ENCODE measurements around the gene FBLIM1. TPM values are rescaled to one million over a fixed set of nuclear protein-coding genes. Genes with fewer than 3 reads are reported as not detected.
"Not testable (repeated sequence)": the region's sequence is repeated elsewhere in the genome, so short reads cannot be mapped to it uniquely, and the experiment has no call there.

Gene FBLIM1
- total RNA-seq, 4 donors from 2014 or later: 140 to 411 (median 311) TPM

DNA sequence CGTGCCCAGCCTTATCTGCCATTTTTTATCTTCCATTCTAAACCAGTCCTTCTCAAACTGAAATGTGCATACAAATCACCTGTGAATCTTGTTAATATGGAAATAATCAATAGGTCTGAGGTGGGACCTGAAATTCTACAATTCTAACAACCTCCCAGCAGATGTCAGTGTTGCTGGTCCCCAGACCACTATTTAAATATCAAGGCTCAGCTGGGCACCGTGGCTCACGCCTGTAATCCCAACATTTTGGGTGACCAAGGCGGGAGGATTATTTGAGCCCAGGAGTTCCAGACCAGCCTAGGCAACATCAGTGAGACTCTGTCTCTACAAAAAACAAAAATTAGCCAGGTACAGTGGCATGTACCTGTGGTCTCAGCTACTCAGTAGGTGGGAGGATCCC lies 44.8 kb downstream of the FBLIM1 start:
- intact Hi-C loops (cut with DNase I; ENCODE audit: low total_unique reads): no loop called here
- TF ChIP-seq EP300 (IDR thresholded peaks at IDR 0.05; ENCODE audit: low read depth) (no peak), CTCF (IDR thresholded peaks at IDR 0.05) (peak; percentile 11 to 26 (median 23))
- Histone ChIP-seq H3K4me3 (no peak overlapping the region), H3K9me3 (no peaks in the 10 kb centered on the region), H3K27me3 (no peaks in the 10 kb centered on the region), H3K36me3 (no peaks in the 10 kb centered on the region), H3K4me1 (peaks cover 12 to 25% (median 22%) of the 10 kb centered on the region in 4 donors), H3K27ac (no peak overlapping the region)
- WGBS, 2 donors (ENCODE audit: low coverage in 1 of 2): 33 to 55% methylated on average over 1 to 4 of the region's 4 CpGs
- DNase-seq: no peak
- in situ Hi-C loops (cut with MboI; ENCODE audit: low pct_ligation_motif_present in 1 of 4, low pct_unique_long_range_greater_than_20kb in 1 of 4, low sequenced_read_pairs in 3 of 4): loop anchor here (10.0 to 25.0 kb wide), 3 partner anchors 109 to 184 kb away; partner anchors contain the start of gene ZBTB17 (in 2 of the 4)

- in situ Hi-C loops (cut with MboI; ENCODE audit: low pct_ligation_motif_present in 1 of 4, low pct_unique_long_range_greater_than_20kb in 1 of 4, low sequenced_read_pairs in 3 of 4): loop anchor here (10.0 to 25.0 kb wide), 3 partner anchors 108 to 183 kb away; partner anchors contain the start of gene ZBTB17 (in 2 of the 4)
- intact Hi-C loops (cut with DNase I; ENCODE audit: low total_unique reads): no loop called here
These were observed 45.5 kb downstream of the FBLIM1 start for GRCh38 chr1:15804060-15804459.

GRCh38 chr1:15807121-15807520 lies 48.5 kb downstream of the FBLIM1 start:
- no peak for DNase-seq
- intact Hi-C loops (cut with DNase I; ENCODE audit: low total_unique reads) (no loop called here), in situ Hi-C loops (cut with MboI; ENCODE audit: low pct_ligation_motif_present in 1 of 4, low pct_unique_long_range_greater_than_20kb in 1 of 4, low sequenced_read_pairs in 3 of 4) (loop anchor here (10.0 to 25.0 kb wide), 3 partner anchors 105 to 180 kb away; partner anchors contain the start of gene ZBTB17 (in 2 of the 4))
- Histone ChIP-seq H3K27me3 (no peaks in the 10 kb centered on the region), H3K9me3 (no peaks in the 10 kb centered on the region), H3K27ac (no peak overlapping the region), H3K36me3 (no peaks in the 10 kb centered on the region), H3K4me3 (no peak overlapping the region), H3K4me1 (no peaks in the 10 kb centered on the region)
- TF ChIP-seq EP300 (IDR thresholded peaks at IDR 0.05; ENCODE audit: low read depth) (no peak), POLR2AphosphoS5 (IDR thresholded peaks at IDR 0.05) (no peak), CTCF (IDR thresholded peaks at IDR 0.05) (no peak), POLR2A (IDR thresholded peaks at IDR 0.05) (no peak)
- WGBS, 2 donors (ENCODE audit: low coverage in 1 of 2): 87 to 89% methylated on average over 7 to 10 of the region's 10 CpGs

More at GRCh38 chr1:15804060-15804459, 45.5 kb downstream of the FBLIM1 start:
- TF ChIP-seq CTCF (IDR thresholded peaks at IDR 0.05) (no peak), POLR2A (IDR thresholded peaks at IDR 0.05) (no peak), EP300 (IDR thresholded peaks at IDR 0.05; ENCODE audit: low read depth) (no peak)
- DNase-seq: no peak
- Histone ChIP-seq H3K27me3 (no peaks in the 10 kb centered on the region), H3K4me1 (peaks cover 11 to 21% (median 20%) of the 10 kb centered on the region in 4 donors), H3K27ac (no peak overlapping the region), H3K36me3 (no peaks in the 10 kb centered on the region), H3K4me3 (no peak overlapping the region), H3K9me3 (no peaks in the 10 kb centered on the region)
- 86% methylated on average over 2 to 8 of the region's 8 CpGs for WGBS, 2 donors (ENCODE audit: low coverage in 1 of 2)

- intact Hi-C loops (cut with DNase I; ENCODE audit: low total_unique reads): not testable (repeated sequence)
These were observed 49.0 kb downstream of the FBLIM1 start, which contains the start of gene UQCRHL for GRCh38 chr1:15807549-15807948. TSS of gene UQCRHL (minus strand) at chr1:15807649. CDS start at chr1:15807649, 0 bp downstream.

DNA sequence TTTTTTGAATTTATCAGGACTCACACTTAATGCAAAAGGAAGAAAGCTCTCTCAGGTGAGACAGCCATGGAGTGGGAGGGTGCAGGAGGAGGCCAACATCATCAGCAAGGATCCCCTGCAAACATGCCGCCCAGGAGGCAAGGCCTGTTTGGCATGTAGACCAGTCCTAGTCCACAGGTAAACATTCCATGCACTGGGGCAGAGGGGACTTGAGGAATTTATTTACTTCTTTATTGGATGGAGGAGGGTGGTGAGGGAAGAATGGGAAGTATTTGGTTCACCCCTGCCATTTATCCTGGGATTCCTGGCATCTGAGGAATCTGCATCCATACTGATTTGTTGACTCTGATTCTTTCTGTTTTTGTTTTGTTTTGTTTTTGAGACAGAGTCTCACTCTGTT lies 50.4 kb downstream of the FBLIM1 start:
- Histone ChIP-seq H3K36me3 (no peaks in the 10 kb centered on the region), H3K27me3 (no peaks in the 10 kb centered on the region), H3K4me3 (no peak overlapping the region), H3K27ac (no peak overlapping the region), H3K9me3 (no peaks in the 10 kb centered on the region), H3K4me1 (no peaks in the 10 kb centered on the region)
- in situ Hi-C loops (cut with MboI; ENCODE audit: low pct_ligation_motif_present in 1 of 4, low pct_unique_long_range_greater_than_20kb in 1 of 4, low sequenced_read_pairs in 3 of 4): loop anchor here (10.0 to 25.0 kb wide), 3 partner anchors 103 to 178 kb away; partner anchors contain the start of gene ZBTB17 (in 2 of the 4)
- intact Hi-C loops (cut with DNase I; ENCODE audit: low total_unique reads): no loop called here
- TF ChIP-seq POLR2A (IDR thresholded peaks at IDR 0.05) (no peak), POLR2AphosphoS5 (IDR thresholded peaks at IDR 0.05) (no peak)
- DNase-seq: no peak
- 78% methylated on average over 1 of the region's 1 CpG; no CpG with 5 or more reads in 1 of the 2 donors for WGBS, 2 donors (ENCODE audit: low coverage in 1 of 2)

More at GRCh38 chr1:15807549-15807948, 49.0 kb downstream of the FBLIM1 start, which contains the start of gene UQCRHL:
- H3K4me3 ChIP-seq, H3K4me1 ChIP-seq, H3K27ac ChIP-seq, H3K9me3 ChIP-seq, H3K27me3 ChIP-seq, DNase-seq, H3K36me3 ChIP-seq: not testable (repeated sequence)
- 76 to 91% methylated on average over 9 to 11 of the region's 11 CpGs for WGBS, 2 donors (ENCODE audit: low coverage in 1 of 2)
- in situ Hi-C loops (cut with MboI; ENCODE audit: low pct_ligation_motif_present in 1 of 4, low pct_unique_long_range_greater_than_20kb in 1 of 4, low sequenced_read_pairs in 3 of 4): loop anchor here (10.0 to 25.0 kb wide), 3 partner anchors 105 to 180 kb away; partner anchors contain the start of gene ZBTB17 (in 2 of the 4)
